ENCODE results near the gene LONP1.

The LONP1 gene

GRCh38 chr19:5719961-5720790 is at the start of gene LONP1, which contains the start of gene CATSPERD:
Gene LONP1 (minus strand): TSS chr19:5720146. CDS start chr19:5720132, 14 bp downstream.
Gene CATSPERD (plus strand): TSS chr19:5720637. CDS start chr19:5720738, 101 bp downstream.
- DNase-seq (ENCODE audit: low spot score), result peak; percentile 99
- in situ Hi-C loops (cut with MboI; ENCODE audit: low pct_unique_long_range_greater_than_20kb, low sequenced_read_pairs, unreplicated experiment), result no loop called here
- TF ChIP-seq CTCF (IDR thresholded peaks at IDR 0.05; ENCODE audit: extremely low read depth, insufficient read depth, missing control alignments), result peak; percentile 97

GRCh38 chr19:5767949-5768348 is 48.0 kb upstream of the LONP1 start:
- DNase-seq (ENCODE audit: low spot score), result no peak
- no peak for TF ChIP-seq CTCF (IDR thresholded peaks at IDR 0.05; ENCODE audit: extremely low read depth, insufficient read depth, missing control alignments)
- in situ Hi-C loops (cut with MboI; ENCODE audit: low pct_unique_long_range_greater_than_20kb, low sequenced_read_pairs, unreplicated experiment), result no loop called here

GRCh38 chr19:5765220-5765619 is 45.3 kb upstream of the LONP1 start:
- no peak for TF ChIP-seq CTCF (IDR thresholded peaks at IDR 0.05; ENCODE audit: extremely low read depth, insufficient read depth, missing control alignments)
- DNase-seq (ENCODE audit: low spot score), result no peak
- in situ Hi-C loops (cut with MboI; ENCODE audit: low pct_unique_long_range_greater_than_20kb, low sequenced_read_pairs, unreplicated experiment), result no loop called here

- no peak for TF ChIP-seq CTCF (IDR thresholded peaks at IDR 0.05; ENCODE audit: extremely low read depth, insufficient read depth, missing control alignments)
- in situ Hi-C loops (cut with MboI; ENCODE audit: low pct_unique_long_range_greater_than_20kb, low sequenced_read_pairs, unreplicated experiment), result no loop called here
- no peak for DNase-seq (ENCODE audit: low spot score)
Observed at GRCh38 chr19:5762608-5763217, 42.8 kb upstream of the LONP1 start.

- in situ Hi-C loops (cut with MboI; ENCODE audit: low pct_unique_long_range_greater_than_20kb, low sequenced_read_pairs, unreplicated experiment), result no loop called here
- TF ChIP-seq CTCF (IDR thresholded peaks at IDR 0.05; ENCODE audit: extremely low read depth, insufficient read depth, missing control alignments), result no peak
- no peak for DNase-seq (ENCODE audit: low spot score)
Observed at GRCh38 chr19:5753743-5754142, 33.8 kb upstream of the LONP1 start.

GRCh38 chr19:5751709-5752108 is 31.8 kb upstream of the LONP1 start:
- DNase-seq (ENCODE audit: low spot score), result no peak
- TF ChIP-seq CTCF (IDR thresholded peaks at IDR 0.05; ENCODE audit: extremely low read depth, insufficient read depth, missing control alignments), result no peak
- in situ Hi-C loops (cut with MboI; ENCODE audit: low pct_unique_long_range_greater_than_20kb, low sequenced_read_pairs, unreplicated experiment), result no loop called here

Measured in GM13977 (cell line).